ENCODE measurements around the gene MYBPC1.

MYBPC1 gene

DNA sequence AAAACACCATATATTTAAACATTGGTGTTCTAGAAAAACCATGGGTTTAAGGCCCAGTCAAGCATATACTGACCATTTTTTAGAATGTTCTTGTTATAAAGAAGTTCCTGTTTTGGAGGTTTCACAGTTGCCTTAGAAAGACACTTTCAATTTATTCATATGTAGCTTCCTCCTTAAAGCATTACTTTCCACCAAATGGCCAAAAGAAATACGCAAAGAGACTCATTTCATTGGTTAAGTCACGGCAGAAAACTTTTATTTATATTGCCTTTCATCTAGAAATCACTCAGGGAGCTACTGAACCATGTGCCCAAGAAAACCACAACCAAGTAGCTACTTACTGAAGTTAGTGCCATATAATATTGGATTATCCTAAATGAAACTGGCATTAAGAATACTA, 40.0 kb downstream of the MYBPC1 start:
- Histone ChIP-seq H3K4me1 (ENCODE audit: low read depth, poor library complexity, severe bottlenecking) (no peaks in the 10 kb centered on the region), H3K27ac (no peak overlapping the region), H2AFZ (ENCODE audit: low read depth) (no peak overlapping the region), H3K36me3 (ENCODE audit: insufficient read depth) (no peaks in the 10 kb centered on the region), H3K27me3 (ENCODE audit: insufficient read depth, low read depth) (no peaks in the 10 kb centered on the region), H3K4me2 (no peak overlapping the region), H3K4me3 (IDR thresholded peaks at IDR 0.05; ENCODE audit: insufficient read depth, low read depth, low read length) (no peak overlapping the region), H3K9ac (no peak overlapping the region), H4K20me1 (ENCODE audit: insufficient read depth) (no peaks in the 10 kb centered on the region), H3K79me2 (ENCODE audit: insufficient read depth, low read depth) (no peaks in the 10 kb centered on the region)
- TF ChIP-seq, protein P1, sequence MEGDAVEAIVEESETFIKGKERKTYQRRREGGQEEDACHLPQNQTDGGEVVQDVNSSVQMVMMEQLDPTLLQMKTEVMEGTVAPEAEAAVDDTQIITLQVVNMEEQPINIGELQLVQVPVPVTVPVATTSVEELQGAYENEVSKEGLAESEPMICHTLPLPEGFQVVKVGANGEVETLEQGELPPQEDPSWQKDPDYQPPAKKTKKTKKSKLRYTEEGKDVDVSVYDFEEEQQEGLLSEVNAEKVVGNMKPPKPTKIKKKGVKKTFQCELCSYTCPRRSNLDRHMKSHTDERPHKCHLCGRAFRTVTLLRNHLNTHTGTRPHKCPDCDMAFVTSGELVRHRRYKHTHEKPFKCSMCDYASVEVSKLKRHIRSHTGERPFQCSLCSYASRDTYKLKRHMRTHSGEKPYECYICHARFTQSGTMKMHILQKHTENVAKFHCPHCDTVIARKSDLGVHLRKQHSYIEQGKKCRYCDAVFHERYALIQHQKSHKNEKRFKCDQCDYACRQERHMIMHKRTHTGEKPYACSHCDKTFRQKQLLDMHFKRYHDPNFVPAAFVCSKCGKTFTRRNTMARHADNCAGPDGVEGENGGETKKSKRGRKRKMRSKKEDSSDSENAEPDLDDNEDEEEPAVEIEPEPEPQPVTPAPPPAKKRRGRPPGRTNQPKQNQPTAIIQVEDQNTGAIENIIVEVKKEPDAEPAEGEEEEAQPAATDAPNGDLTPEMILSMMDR (conservative IDR thresholded peaks at IDR 0.05; ENCODE audit: low read depth, low read length) = no peak

DNA sequence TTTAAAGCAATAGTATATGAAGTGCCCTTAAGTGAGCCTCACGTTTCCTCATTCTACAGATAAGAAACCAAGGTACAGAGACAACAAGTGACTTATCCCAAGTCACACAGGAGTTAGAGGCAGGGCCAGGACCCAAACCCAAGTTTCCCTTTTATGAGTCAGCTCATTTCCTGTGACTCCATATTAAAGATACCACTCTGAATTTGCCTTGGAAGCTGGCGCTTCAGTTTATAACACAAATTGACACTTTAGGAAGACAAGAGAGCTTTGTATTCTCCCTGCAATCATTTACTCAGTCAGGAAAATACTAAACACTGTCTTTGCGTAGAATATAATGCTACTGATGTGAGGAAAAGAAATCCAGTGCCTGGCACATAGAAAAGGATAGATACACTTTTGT, 43.2 kb downstream of the MYBPC1 start:
- Histone ChIP-seq H3K79me2 (ENCODE audit: insufficient read depth, low read depth) (no peaks in the 10 kb centered on the region), H3K27me3 (ENCODE audit: insufficient read depth, low read depth) (no peaks in the 10 kb centered on the region), H3K36me3 (ENCODE audit: insufficient read depth) (no peaks in the 10 kb centered on the region), H3K4me3 (IDR thresholded peaks at IDR 0.05; ENCODE audit: insufficient read depth, low read depth, low read length) (no peak overlapping the region), H4K20me1 (ENCODE audit: insufficient read depth) (no peaks in the 10 kb centered on the region), H3K4me2 (no peak overlapping the region), H2AFZ (ENCODE audit: low read depth) (no peak overlapping the region), H3K27ac (no peak overlapping the region), H3K4me1 (ENCODE audit: low read depth, poor library complexity, severe bottlenecking) (no peaks in the 10 kb centered on the region), H3K9ac (no peak overlapping the region)
- TF ChIP-seq, protein P1 (conservative IDR thresholded peaks at IDR 0.05; ENCODE audit: low read depth, low read length) = no peak

DNA sequence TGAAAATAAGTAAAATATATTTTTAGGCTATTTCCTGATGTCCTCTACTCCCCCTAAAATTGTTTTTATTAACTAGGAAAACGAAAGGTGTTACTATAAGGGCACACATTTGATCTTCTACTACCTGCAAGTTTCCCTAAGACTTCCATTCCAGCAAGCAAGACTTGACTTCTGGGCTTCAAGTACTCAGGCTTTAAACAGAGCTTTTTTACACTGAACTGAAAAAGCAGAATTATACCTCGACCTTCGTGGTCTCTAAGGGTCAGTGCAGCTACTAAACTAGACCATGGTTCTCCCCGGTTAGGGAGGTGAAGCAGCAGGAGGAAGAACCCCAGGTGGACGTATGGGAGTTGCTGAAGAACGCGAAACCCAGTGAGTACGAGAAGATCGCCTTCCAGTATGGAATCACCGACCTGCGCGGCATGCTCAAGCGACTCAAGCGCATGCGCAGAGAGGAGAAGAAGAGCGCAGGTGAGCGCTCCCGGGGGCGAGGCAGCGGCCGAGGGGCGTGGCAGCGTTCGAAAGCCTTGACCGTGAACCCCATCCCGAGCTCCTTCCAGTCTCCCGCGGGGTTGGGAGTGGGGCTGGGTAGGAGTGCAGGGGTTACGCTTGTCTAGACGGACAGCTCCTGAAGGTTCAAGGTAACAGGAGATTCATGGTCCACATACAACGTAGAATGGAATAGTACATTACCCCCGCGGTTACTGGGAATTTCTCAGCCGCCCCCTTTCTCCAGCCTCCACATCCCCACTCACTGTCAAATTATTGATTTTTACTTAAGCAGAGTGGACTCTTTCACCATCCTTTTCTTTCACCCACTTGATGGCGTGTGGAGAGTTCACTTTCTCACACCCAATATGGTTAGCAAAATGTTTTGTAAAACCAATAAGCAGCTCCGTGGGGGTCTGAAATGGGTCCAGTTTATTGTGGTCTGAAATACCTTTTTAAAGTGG, 47.6 kb downstream of the MYBPC1 start:
- TF ChIP-seq, protein P1 (conservative IDR thresholded peaks at IDR 0.05; ENCODE audit: low read depth, low read length) = no peak
- Histone ChIP-seq H3K4me2 (no peak overlapping the region), H3K9ac (no peak overlapping the region), H3K27me3 (ENCODE audit: insufficient read depth, low read depth) (no peaks in the 10 kb centered on the region), H3K4me3 (IDR thresholded peaks at IDR 0.05; ENCODE audit: insufficient read depth, low read depth, low read length) (no peak overlapping the region), H3K27ac (no peak overlapping the region), H3K79me2 (ENCODE audit: insufficient read depth, low read depth) (no peaks in the 10 kb centered on the region), H3K36me3 (ENCODE audit: insufficient read depth) (no peaks in the 10 kb centered on the region), H4K20me1 (ENCODE audit: insufficient read depth) (no peaks in the 10 kb centered on the region), H3K4me1 (ENCODE audit: low read depth, poor library complexity, severe bottlenecking) (no peaks in the 10 kb centered on the region), H2AFZ (ENCODE audit: low read depth) (no peak overlapping the region)

DNA sequence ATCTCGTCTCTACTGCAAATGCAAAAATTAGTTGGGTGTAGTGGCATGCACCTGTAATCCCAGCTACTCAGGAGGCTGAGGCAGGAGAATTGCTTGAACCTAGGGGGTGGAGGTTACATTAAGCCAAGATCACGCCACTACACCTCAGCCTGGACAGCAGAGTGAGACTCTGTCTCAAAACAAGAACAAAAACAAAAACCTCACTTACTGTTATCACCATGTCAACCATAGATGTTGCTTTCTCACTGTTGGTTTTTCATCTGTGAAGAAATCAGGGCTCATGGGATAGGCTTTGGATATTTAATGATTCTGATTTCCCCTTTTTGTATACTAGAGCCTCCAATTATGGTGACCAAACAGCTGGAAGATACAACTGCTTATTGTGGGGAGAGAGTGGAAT, 52.9 kb downstream of the MYBPC1 start:
- H3K4me1 ChIP-seq (ENCODE audit: low read depth, poor library complexity, severe bottlenecking) = no peaks in the 10 kb centered on the region
- H4K20me1 ChIP-seq (ENCODE audit: insufficient read depth) = no peaks in the 10 kb centered on the region
- H3K27ac ChIP-seq = no peak overlapping the region
- H3K4me2 ChIP-seq = no peak overlapping the region
- H2AFZ ChIP-seq (ENCODE audit: low read depth) = no peak overlapping the region
- H3K9ac ChIP-seq = no peak overlapping the region
- no peak overlapping the region for H3K4me3 ChIP-seq (IDR thresholded peaks at IDR 0.05; ENCODE audit: insufficient read depth, low read depth, low read length)
- H3K79me2 ChIP-seq (ENCODE audit: insufficient read depth, low read depth) = no peaks in the 10 kb centered on the region
- TF ChIP-seq, protein P1 (conservative IDR thresholded peaks at IDR 0.05; ENCODE audit: low read depth, low read length) = no peak
- no peaks in the 10 kb centered on the region for H3K36me3 ChIP-seq (ENCODE audit: insufficient read depth)
- H3K27me3 ChIP-seq (ENCODE audit: insufficient read depth, low read depth) = no peaks in the 10 kb centered on the region
